HG02973 (cell line): Measurements from ENCODE around the gene RGS9BP.
"Not testable (repeated sequence)": the region's sequence is repeated elsewhere in the genome, so short reads cannot be mapped to it uniquely, and the experiment has no call there.

Experiments
- ATAC-seq: cut with Tn5 transposase; IDR thresholded peaks from one replicate; pipeline ENCODE4 v1.9.1; 2021; ENCODE audit warnings: moderate library complexity; ENCODE audit not compliant: unreplicated experiment

Gene RGS9BP

DNA sequence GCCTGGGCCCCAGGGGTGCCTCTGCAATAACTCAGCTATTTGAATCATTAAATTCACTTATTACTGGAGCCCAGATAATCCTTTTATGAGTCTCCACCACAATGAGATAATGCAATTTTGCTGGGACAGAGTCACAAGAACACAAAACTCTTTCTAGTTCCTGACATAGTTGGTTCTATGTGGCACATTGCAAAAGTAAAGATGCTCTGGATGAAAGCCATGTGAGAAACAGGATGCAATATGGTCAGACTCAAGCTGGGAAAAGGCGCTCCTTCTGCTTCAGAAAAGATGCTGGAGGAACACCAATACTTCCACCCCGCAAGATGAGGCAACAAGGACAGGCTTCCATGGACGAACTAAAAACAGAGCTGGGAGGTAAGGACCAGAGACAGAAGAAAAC, 6.3 kb upstream of the RGS9BP start:
- ATAC-seq: no peak

DNA sequence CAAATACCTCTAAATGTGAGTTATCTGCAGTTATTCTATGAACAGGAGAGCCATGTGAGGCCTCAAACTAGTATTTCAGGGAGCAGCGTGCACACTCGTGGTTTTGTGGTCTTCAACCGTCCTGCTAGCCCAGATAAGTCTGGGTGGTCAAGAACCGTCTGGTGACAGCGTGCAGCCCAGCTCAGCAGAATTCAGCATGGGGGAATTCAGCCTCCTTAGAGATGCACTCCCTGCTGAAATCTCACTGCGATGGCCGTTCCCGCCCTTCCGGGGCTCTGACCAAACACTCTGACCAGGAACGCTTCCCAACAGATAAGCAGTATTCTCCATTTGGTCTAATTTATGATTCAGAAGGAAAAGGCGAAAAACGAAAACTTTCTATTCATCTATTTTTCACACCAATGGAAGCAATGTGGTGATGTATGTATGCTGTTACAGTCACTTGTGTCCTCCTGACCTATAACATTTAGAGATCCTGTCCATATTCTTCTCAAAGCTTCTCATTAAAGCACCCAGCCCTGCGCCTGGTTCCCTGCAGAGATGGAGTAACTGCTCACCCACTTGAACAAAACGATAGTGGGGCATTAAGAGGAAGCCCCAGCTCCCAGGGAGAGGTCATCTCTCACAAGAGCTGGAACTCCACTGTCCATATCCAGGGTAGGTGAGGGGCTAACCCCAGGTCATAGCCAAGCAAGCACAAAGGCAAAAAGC, 3.6 kb upstream of the RGS9BP start:
- no peak for ATAC-seq

DNA sequence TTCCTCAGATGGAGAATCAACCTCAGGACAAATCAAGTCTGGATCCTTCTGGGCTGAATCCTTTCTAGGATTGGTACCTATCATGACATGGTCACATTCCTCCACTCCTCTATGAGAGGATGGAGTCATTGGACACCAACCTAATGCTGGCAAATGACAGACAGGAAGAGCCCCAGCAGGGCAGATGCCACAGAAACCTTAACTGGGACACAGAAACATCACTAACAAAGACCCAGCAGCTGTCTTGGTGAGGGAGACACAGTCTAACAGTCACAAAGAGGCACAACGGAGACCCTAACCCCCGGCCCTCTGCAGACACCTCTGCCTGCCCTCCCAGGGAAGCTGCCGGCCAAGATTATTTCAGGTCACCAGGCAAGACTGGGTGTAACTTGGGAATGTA, 2.8 kb upstream of the RGS9BP start:
- no peak for ATAC-seq

DNA sequence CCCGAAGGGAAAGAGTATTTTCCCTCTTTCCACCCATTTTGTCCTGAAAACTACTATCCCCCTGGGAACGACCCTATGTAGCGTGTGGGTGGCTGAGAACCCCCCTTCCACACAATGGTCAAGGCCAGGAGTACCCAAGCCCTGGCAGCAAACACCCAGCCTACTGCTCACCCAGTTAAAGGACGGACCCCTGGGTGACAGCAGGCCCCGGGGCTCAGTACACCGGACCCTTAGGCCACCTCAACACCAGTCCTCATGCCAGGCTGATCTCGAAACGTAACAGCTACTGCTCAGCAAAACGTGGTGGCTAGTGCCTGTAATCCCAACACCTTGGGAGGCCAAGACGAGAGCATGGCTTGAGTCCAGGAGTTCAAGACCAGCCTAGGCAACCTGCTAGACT, 2.1 kb upstream of the RGS9BP start:
- ATAC-seq: no peak

DNA sequence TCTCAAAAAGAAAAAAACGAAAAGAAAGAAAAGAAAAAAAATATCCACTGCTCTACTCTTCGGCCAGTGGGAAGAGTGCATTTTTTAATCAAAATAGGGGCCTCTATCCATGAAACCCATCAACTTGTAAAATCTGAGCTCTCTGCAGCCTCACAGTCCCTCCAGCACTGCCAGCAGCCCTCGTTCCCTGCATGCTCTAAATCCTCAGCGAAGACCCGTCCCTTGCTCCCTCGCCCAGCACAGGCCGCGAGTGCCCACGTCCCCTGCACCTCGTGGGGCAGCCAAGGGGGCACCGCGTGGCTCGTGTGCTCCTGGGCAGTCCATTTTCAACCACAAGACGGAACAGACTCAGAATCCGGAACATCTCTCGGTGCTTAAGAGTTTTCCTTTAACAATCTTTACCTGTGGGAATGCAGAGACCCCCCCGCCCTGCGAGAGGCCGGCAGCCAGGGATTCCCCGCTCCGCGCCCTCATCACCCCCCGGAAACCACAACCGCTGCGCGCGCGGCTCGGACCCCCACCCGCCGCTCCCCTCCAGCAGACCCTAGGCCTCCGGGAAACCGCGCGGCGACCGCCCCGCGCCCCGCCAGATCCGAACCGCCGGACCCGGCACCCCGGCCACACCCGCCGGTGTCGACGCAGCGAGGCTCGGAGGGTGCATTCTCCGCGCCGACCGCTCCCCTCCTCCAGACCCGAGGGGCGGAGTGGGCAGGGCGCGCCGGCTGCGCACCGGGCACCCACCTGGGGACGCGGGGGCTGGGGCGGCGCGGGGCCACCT, 1.3 kb upstream of the RGS9BP start:
- no peak for ATAC-seq

DNA sequence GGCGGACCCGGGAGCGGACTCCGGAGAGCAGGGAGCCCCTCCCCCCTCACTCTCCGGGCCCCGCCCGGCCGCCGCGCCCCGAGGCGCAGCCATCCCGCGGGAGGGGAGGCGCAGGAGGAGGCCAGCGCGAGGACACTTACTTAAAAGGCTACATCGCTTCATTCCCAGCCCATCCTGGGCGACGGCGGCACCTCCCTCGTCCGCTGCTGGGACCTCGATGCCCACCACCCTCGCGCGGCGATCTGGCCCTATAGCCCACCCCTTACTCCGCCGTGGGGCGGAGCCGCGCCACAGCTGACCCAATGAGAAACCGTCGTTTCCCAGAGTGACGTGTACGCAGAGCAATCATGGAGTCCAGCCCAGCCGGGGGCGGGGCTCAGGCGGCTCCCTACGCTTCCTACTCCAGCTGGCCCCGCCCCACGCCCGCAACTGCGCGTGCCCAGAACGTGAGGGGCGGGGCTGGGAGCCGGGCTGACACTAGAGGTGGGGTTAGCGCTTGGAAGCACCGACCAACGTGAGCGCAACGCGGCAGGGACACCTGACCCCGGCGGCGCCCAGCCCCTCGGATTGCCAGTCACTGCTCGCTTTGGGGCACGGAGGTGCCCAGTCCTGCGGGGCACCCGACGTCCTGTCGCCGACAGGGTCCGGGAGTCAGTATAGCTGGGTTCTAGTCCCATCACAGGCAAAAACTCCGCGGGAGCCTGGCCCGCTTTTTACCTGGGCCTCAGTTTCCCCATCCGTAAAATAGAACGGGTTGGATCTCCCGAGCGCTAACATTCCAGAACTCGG, 523 bp upstream of the RGS9BP start, which contains the start of gene ANKRD27:
Gene ANKRD27, minus strand, starts transcription at position 250 of the 789 bp plus-strand sequence. CDS start 16,165 bp downstream, outside the sequence.
- peak; percentile 95 for ATAC-seq

DNA sequence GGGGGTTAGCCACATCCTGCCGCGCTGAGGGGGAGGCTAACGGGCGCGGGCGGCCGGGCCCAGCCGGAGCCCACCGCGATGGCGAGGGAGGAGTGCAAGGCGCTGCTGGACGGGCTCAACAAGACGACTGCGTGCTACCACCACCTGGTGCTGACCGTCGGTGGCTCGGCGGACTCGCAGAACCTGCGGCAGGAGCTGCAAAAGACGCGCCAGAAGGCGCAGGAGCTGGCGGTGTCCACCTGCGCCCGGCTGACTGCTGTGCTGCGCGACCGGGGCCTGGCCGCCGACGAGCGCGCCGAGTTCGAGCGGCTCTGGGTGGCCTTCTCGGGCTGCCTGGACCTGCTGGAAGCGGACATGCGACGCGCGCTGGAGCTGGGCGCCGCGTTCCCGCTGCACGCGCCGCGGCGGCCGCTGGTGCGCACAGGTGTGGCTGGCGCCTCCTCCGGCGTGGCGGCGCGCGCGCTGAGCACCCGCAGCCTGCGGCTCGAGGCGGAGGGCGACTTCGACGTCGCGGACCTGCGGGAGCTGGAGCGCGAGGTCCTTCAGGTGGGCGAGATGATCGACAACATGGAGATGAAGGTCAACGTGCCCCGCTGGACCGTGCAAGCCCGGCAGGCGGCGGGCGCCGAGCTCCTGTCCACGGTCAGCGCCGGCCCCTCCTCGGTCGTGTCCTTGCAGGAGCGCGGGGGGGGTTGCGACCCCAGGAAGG, 692 bp downstream of the RGS9BP start:
- no peak for ATAC-seq

DNA sequence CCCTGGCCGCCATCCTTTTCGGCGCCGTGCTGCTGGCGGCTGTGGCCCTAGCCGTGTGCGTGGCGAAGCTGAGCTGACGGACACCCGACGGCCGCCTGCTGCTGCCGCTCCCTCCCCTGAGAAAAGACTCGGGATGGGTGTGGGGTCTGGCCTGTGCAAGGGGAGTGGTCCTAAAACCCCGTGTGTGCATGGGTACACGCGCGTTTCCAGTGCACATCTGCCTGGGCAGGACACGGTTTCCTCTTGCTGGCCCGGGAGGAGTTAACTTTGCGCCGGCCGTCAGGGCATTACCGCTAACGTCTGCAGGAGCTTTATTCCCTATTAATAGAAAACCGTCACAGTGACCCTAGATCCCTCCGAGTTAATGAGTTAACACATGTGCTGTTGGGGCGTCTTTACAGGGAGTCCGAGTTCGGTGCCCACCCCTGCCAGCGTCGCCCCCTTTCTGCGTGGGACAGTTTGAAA, 1.3 kb downstream of the RGS9BP start:
- ATAC-seq: no peak

DNA sequence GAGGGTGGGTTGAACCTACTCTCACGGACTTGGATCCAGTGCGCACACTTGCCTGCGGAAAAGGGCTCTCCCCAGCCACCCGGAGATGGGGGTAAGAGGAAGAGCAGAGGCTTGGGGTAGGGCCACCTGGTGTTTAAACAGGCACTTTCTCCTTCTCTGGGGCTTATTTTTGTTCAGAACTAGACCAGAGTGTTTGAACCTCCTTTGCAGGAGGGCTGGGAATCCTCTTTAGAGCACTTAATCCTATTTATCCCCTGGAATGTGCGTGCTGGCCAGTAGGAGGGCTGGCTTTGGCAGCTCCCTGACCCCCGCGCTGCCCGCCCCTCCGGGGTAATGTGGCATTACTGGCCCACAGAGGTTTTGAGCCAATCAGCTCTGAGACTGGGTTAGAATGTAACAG, 2.0 kb downstream of the RGS9BP start:
- no peak for ATAC-seq

DNA sequence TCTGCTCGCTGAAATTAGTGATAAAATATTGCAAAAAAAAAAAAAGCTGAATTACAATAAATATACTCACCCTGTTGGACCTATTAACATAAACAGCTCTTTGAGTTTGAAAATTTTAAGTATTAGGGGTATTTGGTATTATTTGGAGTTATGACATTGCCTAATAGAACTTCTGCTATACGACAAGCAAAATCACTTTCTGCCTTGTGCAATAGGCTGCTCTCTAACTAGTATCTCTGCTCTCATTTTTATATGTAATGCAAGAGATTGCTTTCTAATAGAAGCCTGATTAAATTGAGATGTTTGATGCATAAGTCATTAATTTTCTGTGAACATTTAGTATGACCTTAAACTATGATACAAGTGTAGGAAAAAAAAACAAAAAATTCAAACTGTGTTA, 5.3 kb downstream of the RGS9BP start:
- ATAC-seq: no peak

DNA sequence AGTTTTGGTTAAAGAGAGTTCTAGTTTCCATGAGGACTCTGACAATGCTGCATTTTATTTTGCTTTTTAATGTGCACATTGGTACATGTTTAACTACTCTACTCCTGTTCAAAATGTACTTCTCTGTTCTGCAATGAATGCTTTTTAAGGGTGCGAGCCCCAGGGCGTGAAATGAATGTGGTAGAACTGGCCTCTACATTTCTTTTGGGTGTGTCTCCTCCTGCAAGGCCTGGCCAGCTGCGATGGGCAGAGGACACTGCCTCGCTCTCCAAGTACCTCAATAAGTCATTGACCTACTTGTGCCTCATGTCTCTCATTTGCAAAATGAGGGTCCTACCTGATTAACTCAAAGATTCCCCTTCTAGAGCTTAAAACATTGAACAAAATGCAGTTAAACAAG, 6.7 kb downstream of the RGS9BP start:
- no peak for ATAC-seq

DNA sequence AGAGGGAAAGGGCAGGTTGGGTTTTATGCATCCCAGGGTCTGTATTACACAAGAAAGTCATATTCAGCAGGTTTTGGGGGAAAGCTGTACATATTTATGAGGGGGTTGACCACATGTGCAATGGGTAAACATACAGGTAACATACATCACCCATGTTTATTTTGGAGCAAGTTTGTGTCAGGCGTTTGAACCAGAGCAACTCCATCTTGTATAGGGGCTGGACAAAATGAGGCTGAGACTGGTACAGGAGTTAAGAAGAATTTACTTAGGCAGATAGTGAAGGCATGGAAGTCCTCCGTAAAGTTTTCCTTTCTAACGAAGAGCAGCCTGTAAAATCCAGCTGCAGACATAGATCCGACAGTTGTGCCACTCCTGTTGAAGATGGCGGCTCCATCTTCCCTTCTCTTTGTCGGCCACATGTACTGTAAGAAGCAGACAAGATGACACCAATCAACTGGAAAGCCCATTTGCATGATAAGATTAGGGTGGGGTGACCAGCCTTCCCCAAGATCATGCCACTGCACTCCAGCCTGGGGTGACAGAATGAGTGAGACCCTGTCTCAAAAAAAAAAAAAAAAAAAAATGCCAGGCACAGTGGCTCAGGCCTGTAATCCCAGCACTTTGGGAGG, 11.3 kb downstream of the RGS9BP start:
- ATAC-seq: no peak

DNA sequence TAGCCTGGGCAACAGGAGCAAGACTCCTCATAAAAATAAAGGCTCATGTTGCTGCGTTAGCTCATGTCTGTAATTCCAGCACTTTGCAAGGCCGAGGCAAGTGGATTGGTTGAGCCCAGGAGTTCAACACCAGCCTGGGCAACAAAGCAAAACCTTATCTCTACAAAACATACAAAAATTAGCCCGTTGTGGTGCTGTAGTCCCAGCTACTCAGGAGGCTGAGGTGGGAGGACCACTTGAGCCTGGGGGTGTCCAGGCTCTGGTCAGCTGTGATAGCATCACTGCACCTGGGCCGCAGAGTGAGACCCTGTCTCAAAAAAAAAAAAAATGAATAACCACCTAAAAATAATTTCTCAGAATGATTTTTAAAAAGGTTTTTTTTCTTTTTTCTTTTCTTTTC, 12.0 kb downstream of the RGS9BP start:
- ATAC-seq: no peak

DNA sequence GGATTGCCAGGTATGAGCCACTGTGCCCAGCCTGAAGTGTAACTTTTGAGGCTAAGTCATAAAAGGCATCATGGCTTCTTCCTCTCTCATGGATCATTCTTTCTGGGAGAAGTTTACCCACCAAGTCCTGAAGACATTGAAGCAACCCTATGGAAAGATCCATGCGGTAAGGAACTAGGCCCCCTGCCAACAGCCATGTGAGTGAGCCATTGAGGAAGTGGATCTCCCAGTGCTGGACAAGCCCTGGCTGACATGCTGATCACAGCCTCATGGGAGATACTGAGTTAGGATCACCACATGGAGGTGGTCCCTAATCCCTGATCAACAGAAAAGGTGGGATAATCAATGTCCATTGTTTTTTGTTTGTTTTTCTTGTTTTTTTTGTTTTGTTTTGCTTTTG, 12.7 kb downstream of the RGS9BP start:
- ATAC-seq: no peak

DNA sequence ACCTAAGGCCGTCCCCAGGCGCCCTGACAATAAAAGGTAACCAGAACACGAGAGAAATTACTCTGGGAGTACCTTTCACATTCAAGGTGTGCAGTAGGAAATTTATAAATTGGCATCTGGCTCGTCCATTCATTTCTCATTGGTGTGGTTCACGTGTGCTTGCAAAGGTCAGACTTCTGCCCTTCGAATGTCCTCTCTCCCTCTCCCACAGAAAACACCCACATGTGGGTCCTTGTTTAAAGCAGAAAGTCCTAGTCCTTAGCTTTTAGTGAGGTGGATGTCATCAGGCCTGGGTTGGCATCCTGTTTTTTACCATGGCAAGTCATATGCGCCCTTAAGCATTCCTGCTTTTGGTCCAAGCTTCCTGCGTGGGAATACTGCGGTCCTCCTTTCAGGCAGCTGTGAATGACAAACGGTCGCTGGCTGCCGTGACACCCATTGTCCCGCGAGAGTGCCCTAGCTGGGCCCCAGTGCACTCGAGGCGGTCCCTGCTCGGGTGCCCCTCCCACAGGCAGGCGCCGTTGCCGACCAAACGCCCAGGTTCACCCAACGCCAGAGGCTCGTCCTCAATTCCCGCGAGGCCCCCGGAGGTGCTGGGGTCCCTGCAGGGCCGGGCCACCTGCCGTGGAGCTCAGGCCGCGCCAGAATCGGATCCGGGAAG, 15.8 kb downstream of the RGS9BP start, which contains the start of gene NUDT19:
Gene NUDT19, plus strand, starts transcription at position 531 of the 661 bp plus-strand sequence. CDS start 140 bp downstream, outside the sequence.
- ATAC-seq: peak; percentile 91

DNA sequence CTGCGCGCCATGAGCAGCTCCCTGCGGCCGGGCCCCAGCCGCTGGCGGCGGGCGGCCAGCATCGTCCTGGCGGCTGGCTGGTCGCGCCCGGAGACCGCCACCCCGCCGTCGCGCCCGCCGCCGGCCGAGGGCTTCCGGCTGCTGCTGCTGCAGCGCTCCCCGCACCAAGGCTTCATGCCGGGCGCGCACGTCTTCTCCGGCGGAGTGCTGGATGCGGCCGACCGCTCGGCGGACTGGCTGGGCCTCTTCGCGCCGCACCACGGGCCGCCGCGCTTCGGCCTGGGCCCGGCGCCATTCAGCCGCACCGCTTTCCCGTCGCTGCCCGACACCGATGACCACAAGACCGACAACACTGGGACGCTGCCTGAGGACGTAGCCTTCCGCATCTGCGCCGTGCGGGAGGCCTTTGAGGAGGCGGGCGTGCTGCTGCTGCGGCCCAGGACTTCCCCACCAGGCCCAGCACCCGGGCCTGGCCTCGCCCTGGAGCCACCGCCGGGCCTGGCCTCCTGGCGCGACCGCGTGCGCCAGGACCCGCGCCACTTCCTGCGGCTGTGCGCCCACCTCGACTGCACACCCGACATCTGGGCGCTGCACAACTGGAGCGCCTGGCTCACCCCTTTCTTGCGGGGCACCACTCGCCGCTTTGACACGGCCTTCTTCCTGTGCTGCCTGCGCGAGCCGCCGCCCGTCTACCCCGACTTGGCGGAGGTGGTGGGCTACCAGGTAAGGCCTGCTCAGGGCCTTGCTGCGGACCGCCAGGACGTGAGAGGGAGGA, 16.5 kb downstream of the RGS9BP start:
- peak; percentile 64 for ATAC-seq

DNA sequence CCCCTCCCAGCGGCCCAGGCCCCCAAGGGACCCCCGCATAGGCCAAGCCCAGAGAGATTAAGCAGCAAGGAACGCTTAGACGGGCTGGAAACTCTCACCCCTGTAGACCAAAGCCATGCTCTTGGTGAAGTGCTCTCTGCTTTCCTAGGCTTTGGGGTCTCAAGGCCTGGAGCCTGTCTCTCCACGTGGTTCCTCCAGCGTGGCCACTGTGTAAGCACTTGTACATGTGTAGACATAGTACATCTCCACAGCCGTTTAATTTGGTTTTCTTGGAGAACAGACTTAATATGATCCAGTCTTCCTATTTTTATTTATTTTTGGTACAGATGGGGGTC, 17.0 kb downstream of the RGS9BP start:
- no peak for ATAC-seq

DNA sequence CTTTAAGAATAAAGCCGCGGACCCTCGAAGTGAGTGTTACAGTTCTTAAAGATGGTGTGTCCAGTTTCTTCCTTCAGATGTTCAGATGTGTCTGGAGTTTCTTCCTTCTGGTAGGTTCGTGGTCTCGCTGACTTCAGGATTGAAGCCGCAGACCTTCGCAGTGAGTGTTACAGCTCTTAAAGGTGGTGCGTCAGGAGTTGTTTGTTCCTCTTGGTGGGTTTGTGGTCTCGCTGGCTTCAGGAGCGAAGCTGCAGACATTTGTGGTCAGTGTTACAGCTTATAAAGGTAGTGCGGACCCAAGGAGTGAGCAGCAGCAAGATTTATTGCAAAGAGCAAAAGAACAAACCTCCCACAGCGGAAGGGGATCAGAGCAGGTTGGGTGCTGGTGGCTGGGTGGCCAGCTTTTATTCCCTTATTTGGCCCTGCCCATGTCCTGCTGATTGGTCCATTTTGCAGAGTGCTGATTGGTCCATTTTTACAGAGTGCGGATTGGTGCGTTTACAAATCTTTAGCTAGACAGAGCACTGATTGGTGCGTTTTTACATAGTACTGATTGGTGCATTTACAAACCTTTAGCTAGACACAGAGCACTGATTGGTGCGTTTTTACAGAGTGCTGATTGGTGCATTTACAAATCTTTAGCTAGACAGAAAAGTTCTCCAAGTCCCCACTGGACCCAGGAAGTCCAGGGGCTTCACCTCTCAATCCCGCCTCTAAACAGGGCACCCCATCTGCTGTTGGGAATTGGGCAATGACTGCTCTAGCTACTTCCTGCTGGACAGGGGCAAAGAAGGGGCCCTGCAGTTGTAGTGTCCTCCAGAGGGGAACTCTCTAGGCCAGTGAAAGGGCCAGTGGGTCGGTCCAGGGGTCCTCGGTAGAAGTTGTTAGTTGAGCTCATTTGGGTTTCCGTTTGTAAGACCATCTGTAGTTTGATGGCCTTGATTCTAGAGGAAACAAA, 17.8 kb downstream of the RGS9BP start:
- not testable (repeated sequence) for ATAC-seq
